PFSK-1 (cell line): ENCODE results near the gene PXT1.

Experiments
- FOXP2 ChIP-seq: optimal IDR thresholded peaks from 2 replicates; pipeline ENCODE3; 2011; ENCODE audit warnings: borderline replicate concordance, control low read depth, inconsistent platforms; ENCODE audit not compliant: insufficient read depth; ENCODE audit errors: extremely low read length, extremely low read depth
- POLR2AphosphoS5 ChIP-seq: IDR thresholded peaks from 2 replicates; pipeline ENCODE4 v1.6.1; 2012; ENCODE audit warnings: low read depth, mild to moderate bottlenecking, control low read depth, low read length, moderate library complexity

DNA sequence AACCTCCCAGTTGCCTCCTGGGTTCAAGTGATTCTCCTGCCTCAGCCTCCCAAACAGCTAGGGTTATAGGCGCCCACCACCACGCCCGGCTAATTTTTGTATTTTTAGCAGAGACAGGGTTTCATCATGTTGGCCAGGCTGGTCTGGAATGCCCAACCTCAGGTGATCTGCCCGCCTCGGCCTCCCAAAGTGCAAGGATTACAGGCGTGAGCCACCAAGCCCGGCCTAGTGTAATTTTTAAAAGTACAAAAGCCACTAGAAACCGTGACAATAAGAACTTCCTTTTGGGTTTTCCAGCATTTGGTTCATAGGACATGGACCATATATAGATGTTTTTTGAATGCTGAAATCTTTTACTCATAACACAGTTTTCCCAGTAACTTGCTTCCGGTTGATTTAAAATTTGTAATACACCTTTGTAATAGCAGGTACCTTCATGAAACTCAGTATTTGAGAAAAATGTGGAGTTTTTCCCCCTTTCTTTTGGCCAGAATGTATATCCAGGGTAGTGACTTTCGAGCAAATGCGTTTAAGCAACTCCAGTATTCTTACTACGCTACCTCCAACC is 467 bp downstream of the PXT1 start:
- TF ChIP-seq POLR2AphosphoS5 (no peak), FOXP2 (no peak)
